Nephron (organoid): ENCODE results near the gene NCAM1.

Experiments
- H3K27ac Mint-ChIP-seq, 3 experiments: 2 replicates each; pipeline ENCODE4 v1.8.0; 2020; ENCODE audit warnings: mixed read lengths in 3 of 3, mild to moderate bottlenecking in 2 of 3, moderate library complexity in 1 of 3
- H3K27me3 Mint-ChIP-seq: 2 replicates; pipeline ENCODE4 v1.8.0; 2021; ENCODE audit warnings: low read depth, mild to moderate bottlenecking, moderate library complexity, mixed read lengths
- H3K36me3 Mint-ChIP-seq: 2 replicates; pipeline ENCODE4 v1.8.0; 2020; ENCODE audit warnings: low read depth, mixed read lengths
- H3K4me1 Mint-ChIP-seq: 2 replicates; pipeline ENCODE4 v1.8.0; 2020; ENCODE audit warnings: mixed read lengths
- H3K4me3 Mint-ChIP-seq, 3 experiments: 2 replicates each; pipeline ENCODE4 v1.8.0; 2020; ENCODE audit warnings: mild to moderate bottlenecking in 3 of 3, mixed read lengths in 3 of 3, moderate library complexity in 2 of 3
- H3K9me3 Mint-ChIP-seq: 2 replicates; pipeline ENCODE4 v1.8.0; 2020; ENCODE audit warnings: mixed read lengths
- CTCF ChIP-seq, 3 experiments: fragments of 200-600 bp; sonication (generic); IDR thresholded peaks; one replicate each; pipeline ENCODE4 v1.5.0; 2021; ENCODE audit warnings: antibody characterized with exemption in 3 of 3; ENCODE audit not compliant: unreplicated experiment in 3 of 3

NCAM1 gene

GRCh38 chr11:113166280-113166679, 205.1 kb downstream of the NCAM1 start:
- Mint-ChIP-seq H3K9me3 (no peaks in the 10 kb centered on the region), H3K36me3 (peaks cover 10% of the 10 kb centered on the region), H3K4me3 (no peak overlapping the region), H3K27ac (peak overlapping the region in 2 of 3 experiments; percentile 77 to 94), H3K27me3 (no peaks in the 10 kb centered on the region), H3K4me1 (peaks cover 74% of the 10 kb centered on the region)
- no peak for TF ChIP-seq CTCF (IDR thresholded peaks at IDR 0.05; ENCODE audit: unreplicated experiment in 3 of 3)

- H3K36me3 Mint-ChIP-seq = peaks cover 10% of the 10 kb centered on the region
- H3K27me3 Mint-ChIP-seq = no peaks in the 10 kb centered on the region
- H3K27ac Mint-ChIP-seq = peak overlapping the region; percentile 88 to 94 (median 94)
- no peak overlapping the region for H3K4me3 Mint-ChIP-seq
- peaks cover 71% of the 10 kb centered on the region for H3K4me1 Mint-ChIP-seq
- TF ChIP-seq CTCF (IDR thresholded peaks at IDR 0.05; ENCODE audit: unreplicated experiment in 3 of 3) = no peak
- H3K9me3 Mint-ChIP-seq = no peaks in the 10 kb centered on the region
These were observed 206.4 kb downstream of the NCAM1 start for GRCh38 chr11:113167599-113167998.

- no peaks in the 10 kb centered on the region for H3K9me3 Mint-ChIP-seq
- peaks cover 7% of the 10 kb centered on the region for H3K36me3 Mint-ChIP-seq
- no peak for TF ChIP-seq CTCF (IDR thresholded peaks at IDR 0.05; ENCODE audit: unreplicated experiment in 3 of 3)
These were observed 207.4 kb downstream of the NCAM1 start for GRCh38 chr11:113168354-113169342.

GRCh38 chr11:113172382-113172951, 211.2 kb downstream of the NCAM1 start:
- H3K4me3 Mint-ChIP-seq = no peak overlapping the region
- peaks cover 90% of the 10 kb centered on the region for H3K4me1 Mint-ChIP-seq
- H3K36me3 Mint-ChIP-seq = no peaks in the 10 kb centered on the region
- no peak for TF ChIP-seq CTCF (IDR thresholded peaks at IDR 0.05; ENCODE audit: unreplicated experiment in 3 of 3)
- no peaks in the 10 kb centered on the region for H3K9me3 Mint-ChIP-seq
- no peaks in the 10 kb centered on the region for H3K27me3 Mint-ChIP-seq
- peak overlapping the region; percentile 16 to 90 (median 55) for H3K27ac Mint-ChIP-seq

More at GRCh38 chr11:113168354-113169342, 207.4 kb downstream of the NCAM1 start:
- peak overlapping the region; percentile 88 to 94 (median 94) for H3K27ac Mint-ChIP-seq
- peak overlapping the region in 2 of 3 experiments; percentile 5 to 21 for H3K4me3 Mint-ChIP-seq
- H3K4me1 Mint-ChIP-seq = peaks cover 70% of the 10 kb centered on the region
- no peaks in the 10 kb centered on the region for H3K27me3 Mint-ChIP-seq

GRCh38 chr11:113173126-113173525, 211.9 kb downstream of the NCAM1 start:
- Mint-ChIP-seq H3K36me3 (no peaks in the 10 kb centered on the region), H3K4me3 (peak overlapping the region in 1 of 3 experiments; percentile 52), H3K9me3 (no peaks in the 10 kb centered on the region), H3K27me3 (no peaks in the 10 kb centered on the region), H3K27ac (peak overlapping the region; percentile 36 to 90 (median 71)), H3K4me1 (peaks cover 90% of the 10 kb centered on the region)
- no peak for TF ChIP-seq CTCF (IDR thresholded peaks at IDR 0.05; ENCODE audit: unreplicated experiment in 3 of 3)
